ENCODE measurements around the gene KIAA0753.

DNA sequence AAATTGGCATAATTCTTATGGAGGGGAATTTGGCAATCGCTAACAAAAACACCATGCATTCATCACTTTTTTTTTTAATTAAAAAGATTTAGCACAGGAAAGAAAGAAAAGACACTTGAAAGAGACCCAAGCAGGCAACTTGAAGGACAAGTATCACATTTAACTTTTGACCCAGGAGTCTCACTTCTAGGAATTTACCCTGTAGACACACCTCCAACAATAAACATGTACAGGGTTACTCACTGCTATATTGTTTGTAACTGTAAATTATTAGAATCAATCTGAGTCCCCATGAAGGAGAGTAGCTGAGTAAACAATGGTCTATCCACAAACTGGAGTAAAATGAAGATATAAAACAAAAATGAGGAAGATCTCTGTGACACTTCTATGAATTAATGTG is 10.1 kb downstream of the KIAA0753 start:
- TF ChIP-seq, protein P1, sequence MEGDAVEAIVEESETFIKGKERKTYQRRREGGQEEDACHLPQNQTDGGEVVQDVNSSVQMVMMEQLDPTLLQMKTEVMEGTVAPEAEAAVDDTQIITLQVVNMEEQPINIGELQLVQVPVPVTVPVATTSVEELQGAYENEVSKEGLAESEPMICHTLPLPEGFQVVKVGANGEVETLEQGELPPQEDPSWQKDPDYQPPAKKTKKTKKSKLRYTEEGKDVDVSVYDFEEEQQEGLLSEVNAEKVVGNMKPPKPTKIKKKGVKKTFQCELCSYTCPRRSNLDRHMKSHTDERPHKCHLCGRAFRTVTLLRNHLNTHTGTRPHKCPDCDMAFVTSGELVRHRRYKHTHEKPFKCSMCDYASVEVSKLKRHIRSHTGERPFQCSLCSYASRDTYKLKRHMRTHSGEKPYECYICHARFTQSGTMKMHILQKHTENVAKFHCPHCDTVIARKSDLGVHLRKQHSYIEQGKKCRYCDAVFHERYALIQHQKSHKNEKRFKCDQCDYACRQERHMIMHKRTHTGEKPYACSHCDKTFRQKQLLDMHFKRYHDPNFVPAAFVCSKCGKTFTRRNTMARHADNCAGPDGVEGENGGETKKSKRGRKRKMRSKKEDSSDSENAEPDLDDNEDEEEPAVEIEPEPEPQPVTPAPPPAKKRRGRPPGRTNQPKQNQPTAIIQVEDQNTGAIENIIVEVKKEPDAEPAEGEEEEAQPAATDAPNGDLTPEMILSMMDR (IDR thresholded peaks at IDR 0.05) = no peak
- no peak for TF ChIP-seq POLR2A (IDR thresholded peaks at IDR 0.05)
- no peak for TF ChIP-seq EP300 (IDR thresholded peaks at IDR 0.05)
